PC-9 (cell line): Measurements from ENCODE around the gene NCSTN.

Experiments used
- CTCF ChIP-seq: fragments of 200-600 bp; sonication (generic); conservative IDR thresholded peaks from 2 replicates; pipeline ENCODE4 v1.6.1; 2017; ENCODE audit warnings: mixed run types, antibody characterized with exemption, mild to moderate bottlenecking, moderate library complexity
- EZH2 ChIP-seq: fragments of 200-600 bp; sonication (generic); IDR thresholded peaks from 2 replicates; pipeline ENCODE4 v1.8.0; 2017; ENCODE audit warnings: antibody characterized with exemption, low read depth

- peak; percentile 58; the same call in 1 of the 2 replicates for TF ChIP-seq CTCF
- no peak for TF ChIP-seq EZH2
These were observed 11.3 kb downstream of the NCSTN start for GRCh38 chr1:160354388-160354985.
